ENCODE data around the gene SLC1A5.

Gene SLC1A5

DNA sequence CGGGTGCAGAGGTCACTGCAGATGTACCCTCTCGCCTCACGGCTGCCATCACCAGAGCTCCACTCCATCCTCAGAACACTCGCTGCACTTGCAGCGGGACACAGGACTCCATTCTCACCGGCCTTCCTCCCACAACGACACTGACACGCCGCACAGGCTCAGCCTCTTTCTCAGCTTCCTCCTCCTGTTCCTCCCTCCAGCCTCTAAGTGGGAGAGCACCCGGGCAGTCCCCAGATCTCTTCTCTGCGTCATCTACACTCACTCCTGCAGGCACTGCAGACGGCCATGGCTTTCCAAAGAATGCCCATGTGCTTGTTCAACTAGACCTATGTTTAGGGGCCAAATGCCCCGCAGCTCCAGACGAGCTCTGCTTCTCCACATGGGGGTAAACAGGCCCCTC lies 56.8 kb downstream of the SLC1A5 start:
- H3K27ac ChIP-seq (ENCODE audit: extremely low read depth, low read depth, low read length), result peak overlapping the region; percentile 30; the same call in 1 of the 2 replicates
- H3K9me3 ChIP-seq (ENCODE audit: control insufficient read depth, insufficient read depth, low read depth, low read length), result no peaks in the 10 kb centered on the region
- TF ChIP-seq ZNF555 (tag by site-specific recombination; conservative IDR thresholded peaks at IDR 0.05) (no peak), ZNF558 (tag by site-specific recombination; IDR thresholded peaks at IDR 0.05) (no peak), BCL11B (tag by site-specific recombination; IDR thresholded peaks at IDR 0.05; ENCODE audit: low read depth) (no peak), ZNF610 (tag by site-specific recombination; IDR thresholded peaks at IDR 0.05; ENCODE audit: borderline replicate concordance) (no peak), ZNF274 (IDR thresholded peaks at IDR 0.05; ENCODE audit: low read length) (no peak), ZNF274 (tag by site-specific recombination; IDR thresholded peaks at IDR 0.05; ENCODE audit: borderline replicate concordance) (no peak)
- TF ChIP-seq, protein P1, sequence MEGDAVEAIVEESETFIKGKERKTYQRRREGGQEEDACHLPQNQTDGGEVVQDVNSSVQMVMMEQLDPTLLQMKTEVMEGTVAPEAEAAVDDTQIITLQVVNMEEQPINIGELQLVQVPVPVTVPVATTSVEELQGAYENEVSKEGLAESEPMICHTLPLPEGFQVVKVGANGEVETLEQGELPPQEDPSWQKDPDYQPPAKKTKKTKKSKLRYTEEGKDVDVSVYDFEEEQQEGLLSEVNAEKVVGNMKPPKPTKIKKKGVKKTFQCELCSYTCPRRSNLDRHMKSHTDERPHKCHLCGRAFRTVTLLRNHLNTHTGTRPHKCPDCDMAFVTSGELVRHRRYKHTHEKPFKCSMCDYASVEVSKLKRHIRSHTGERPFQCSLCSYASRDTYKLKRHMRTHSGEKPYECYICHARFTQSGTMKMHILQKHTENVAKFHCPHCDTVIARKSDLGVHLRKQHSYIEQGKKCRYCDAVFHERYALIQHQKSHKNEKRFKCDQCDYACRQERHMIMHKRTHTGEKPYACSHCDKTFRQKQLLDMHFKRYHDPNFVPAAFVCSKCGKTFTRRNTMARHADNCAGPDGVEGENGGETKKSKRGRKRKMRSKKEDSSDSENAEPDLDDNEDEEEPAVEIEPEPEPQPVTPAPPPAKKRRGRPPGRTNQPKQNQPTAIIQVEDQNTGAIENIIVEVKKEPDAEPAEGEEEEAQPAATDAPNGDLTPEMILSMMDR (tag by site-specific recombination; IDR thresholded peaks at IDR 0.05), result no peak
- H3K36me3 ChIP-seq (ENCODE audit: control insufficient read depth in 2 of 2, insufficient read depth in 1 of 2, low read length in 2 of 2), result peaks cover 40 to 88% of the 10 kb centered on the region in 2 experiments
- ChIA-PET CTCF (interaction anchor here (0.7 to 6.3 kb wide), 6 partner anchors 8 to 70 kb away, joined by 3 to 69 read pairs (median 5); partner anchors contain the start of gene DACT3), POLR2A (interaction anchor here (0.6 to 1.4 kb wide), 2 partner anchors 18 to 23 kb away, joined by 3 to 6 read pairs; no protein-coding TSS in a partner anchor)
- H3K4me3 ChIP-seq (ENCODE audit: low read depth, low read length), result no peak overlapping the region
- no peaks in the 10 kb centered on the region; the same call in 1 of the 2 replicates for H3K4me1 ChIP-seq (ENCODE audit: control insufficient read depth, insufficient read depth, low read length)

DNA sequence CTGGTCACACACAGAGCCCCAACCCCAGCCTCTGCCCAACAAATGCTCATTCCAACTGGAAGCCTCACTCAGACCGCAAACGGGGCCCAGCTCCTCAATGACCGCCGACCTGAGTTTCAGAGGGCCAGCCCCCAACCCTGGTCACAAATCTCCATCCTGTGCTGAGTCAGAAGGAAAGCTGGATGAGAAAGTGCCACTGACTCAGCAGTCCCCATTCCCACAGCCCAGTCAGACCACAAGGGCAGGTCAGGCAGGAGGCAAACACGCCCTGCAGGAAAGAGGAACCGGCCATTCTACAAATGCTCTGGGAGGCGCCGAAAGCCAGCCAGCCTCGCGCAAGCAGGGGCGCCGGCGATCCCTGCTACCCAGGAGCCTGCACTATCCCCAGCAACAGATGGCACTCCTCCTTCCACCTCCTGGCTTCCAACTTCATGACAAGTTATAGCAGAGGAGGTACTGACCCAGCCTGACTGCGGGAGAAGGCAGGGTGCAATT lies 57.3 kb downstream of the SLC1A5 start:
- H3K36me3 ChIP-seq (ENCODE audit: control insufficient read depth in 2 of 2, insufficient read depth in 1 of 2, low read length in 2 of 2), result peaks cover 40 to 91% of the 10 kb centered on the region in 2 experiments

DNA sequence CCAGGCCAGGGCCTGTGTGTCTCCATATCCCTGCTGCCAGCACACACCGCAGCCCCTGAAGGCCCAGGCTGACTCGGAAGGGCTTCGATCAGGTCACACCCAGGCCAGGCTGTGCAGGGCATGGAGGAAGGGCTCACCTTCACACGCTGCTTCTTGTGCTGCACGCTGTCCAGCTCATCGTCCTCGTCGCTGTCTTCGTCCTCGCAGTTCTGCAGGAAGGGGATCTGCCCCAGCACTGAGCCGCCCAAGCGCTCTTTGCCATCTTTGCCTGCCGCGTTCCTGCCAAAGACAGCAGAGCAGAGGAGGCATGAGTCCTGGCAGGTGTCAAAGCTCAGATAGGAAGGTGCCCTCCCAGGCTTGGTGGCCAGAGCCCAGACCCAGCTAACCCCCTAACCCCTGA lies 57.8 kb downstream of the SLC1A5 start:
- Histone ChIP-seq H3K9me3 (ENCODE audit: control insufficient read depth, insufficient read depth, low read depth, low read length) (no peaks in the 10 kb centered on the region), H3K27ac (ENCODE audit: extremely low read depth, low read depth, low read length) (no peak overlapping the region), H3K4me1 (ENCODE audit: control insufficient read depth, insufficient read depth, low read length) (no peaks in the 10 kb centered on the region; the same call in 1 of the 2 replicates), H3K4me3 (ENCODE audit: low read depth, low read length) (no peak overlapping the region), H3K36me3 (ENCODE audit: control insufficient read depth in 2 of 2, insufficient read depth in 1 of 2, low read length in 2 of 2) (peaks cover 38 to 95% of the 10 kb centered on the region in 2 experiments)
- ChIA-PET POLR2A (interaction anchor here (1.0 kb wide), 1 partner anchor 17 kb away, joined by 4 read pairs; no protein-coding TSS in a partner anchor), CTCF (interaction anchor here (0.5 to 6.3 kb wide), 12 partner anchors 11 to 252 kb away, joined by 3 to 69 read pairs (median 3); partner anchors contain the start of gene DACT3)
- TF ChIP-seq, protein P2, sequence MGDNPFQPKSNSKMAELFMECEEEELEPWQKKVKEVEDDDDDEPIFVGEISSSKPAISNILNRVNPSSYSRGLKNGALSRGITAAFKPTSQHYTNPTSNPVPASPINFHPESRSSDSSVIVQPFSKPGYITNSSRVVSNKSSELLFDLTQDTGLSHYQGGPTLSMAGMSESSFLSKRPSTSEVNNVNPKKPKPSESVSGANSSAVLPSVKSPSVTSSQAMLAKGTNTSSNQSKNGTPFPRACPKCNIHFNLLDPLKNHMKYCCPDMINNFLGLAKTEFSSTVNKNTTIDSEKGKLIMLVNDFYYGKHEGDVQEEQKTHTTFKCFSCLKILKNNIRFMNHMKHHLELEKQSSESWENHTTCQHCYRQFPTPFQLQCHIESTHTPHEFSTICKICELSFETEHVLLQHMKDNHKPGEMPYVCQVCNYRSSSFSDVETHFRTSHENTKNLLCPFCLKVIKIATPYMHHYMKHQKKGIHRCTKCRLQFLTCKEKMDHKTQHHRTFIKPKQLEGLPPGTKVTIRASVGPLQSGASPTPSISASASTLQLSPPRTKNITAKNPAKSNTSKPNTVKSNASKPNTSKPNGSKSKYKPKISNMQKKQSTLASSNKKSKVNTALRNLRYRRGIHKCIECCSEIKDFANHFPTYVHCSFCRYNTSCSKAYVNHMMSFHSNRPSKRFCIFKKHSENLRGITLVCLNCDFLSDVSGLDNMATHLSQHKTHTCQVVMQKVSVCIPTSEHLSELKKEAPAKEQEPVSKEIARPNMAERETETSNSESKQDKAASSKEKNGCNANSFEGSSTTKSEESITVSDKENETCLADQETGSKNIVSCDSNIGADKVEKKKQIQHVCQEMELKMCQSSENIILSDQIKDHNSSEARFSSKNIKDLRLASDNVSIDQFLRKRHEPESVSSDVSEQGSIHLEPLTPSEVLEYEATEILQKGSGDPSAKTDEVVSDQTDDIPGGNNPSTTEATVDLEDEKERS (tag by site-specific recombination; IDR thresholded peaks at IDR 0.05), result no peak
- TF ChIP-seq GLIS1 (tag by site-specific recombination; IDR thresholded peaks at IDR 0.05) (no peak), SCRT1 (tag by site-specific recombination; IDR thresholded peaks at IDR 0.05; ENCODE audit: borderline replicate concordance) (no peak), ZNF600 (tag by site-specific recombination; IDR thresholded peaks at IDR 0.05) (0 out of 2 replicates have a peak, but pooled peaks have one; percentile 27)
- TF ChIP-seq, protein P3, sequence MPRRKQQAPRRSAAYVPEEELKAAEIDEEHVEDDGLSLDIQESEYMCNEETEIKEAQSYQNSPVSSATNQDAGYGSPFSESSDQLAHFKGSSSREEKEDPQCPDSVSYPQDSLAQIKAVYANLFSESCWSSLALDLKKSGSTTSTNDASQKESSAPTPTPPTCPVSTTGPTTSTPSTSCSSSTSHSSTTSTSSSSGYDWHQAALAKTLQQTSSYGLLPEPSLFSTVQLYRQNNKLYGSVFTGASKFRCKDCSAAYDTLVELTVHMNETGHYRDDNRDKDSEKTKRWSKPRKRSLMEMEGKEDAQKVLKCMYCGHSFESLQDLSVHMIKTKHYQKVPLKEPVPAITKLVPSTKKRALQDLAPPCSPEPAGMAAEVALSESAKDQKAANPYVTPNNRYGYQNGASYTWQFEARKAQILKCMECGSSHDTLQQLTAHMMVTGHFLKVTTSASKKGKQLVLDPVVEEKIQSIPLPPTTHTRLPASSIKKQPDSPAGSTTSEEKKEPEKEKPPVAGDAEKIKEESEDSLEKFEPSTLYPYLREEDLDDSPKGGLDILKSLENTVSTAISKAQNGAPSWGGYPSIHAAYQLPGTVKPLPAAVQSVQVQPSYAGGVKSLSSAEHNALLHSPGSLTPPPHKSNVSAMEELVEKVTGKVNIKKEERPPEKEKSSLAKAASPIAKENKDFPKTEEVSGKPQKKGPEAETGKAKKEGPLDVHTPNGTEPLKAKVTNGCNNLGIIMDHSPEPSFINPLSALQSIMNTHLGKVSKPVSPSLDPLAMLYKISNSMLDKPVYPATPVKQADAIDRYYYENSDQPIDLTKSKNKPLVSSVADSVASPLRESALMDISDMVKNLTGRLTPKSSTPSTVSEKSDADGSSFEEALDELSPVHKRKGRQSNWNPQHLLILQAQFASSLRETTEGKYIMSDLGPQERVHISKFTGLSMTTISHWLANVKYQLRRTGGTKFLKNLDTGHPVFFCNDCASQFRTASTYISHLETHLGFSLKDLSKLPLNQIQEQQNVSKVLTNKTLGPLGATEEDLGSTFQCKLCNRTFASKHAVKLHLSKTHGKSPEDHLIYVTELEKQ (tag by site-specific recombination; IDR thresholded peaks at IDR 0.05; ENCODE audit: borderline replicate concordance), result no peak

More for the DNA sequence above, 57.3 kb downstream of the SLC1A5 start:
- ChIA-PET CTCF (interaction anchor here (0.5 to 6.3 kb wide), 8 partner anchors 18 to 158 kb away, joined by 3 to 69 read pairs (median 4); partner anchors contain the start of gene DACT3), POLR2A (interaction anchor here (0.6 to 1.4 kb wide), 3 partner anchors 17 to 23 kb away, joined by 3 to 6 read pairs (median 4); no protein-coding TSS in a partner anchor)
- no peak for TF ChIP-seq ZNF37A (tag by site-specific recombination; IDR thresholded peaks at IDR 0.05)
- TF ChIP-seq, protein P4, sequence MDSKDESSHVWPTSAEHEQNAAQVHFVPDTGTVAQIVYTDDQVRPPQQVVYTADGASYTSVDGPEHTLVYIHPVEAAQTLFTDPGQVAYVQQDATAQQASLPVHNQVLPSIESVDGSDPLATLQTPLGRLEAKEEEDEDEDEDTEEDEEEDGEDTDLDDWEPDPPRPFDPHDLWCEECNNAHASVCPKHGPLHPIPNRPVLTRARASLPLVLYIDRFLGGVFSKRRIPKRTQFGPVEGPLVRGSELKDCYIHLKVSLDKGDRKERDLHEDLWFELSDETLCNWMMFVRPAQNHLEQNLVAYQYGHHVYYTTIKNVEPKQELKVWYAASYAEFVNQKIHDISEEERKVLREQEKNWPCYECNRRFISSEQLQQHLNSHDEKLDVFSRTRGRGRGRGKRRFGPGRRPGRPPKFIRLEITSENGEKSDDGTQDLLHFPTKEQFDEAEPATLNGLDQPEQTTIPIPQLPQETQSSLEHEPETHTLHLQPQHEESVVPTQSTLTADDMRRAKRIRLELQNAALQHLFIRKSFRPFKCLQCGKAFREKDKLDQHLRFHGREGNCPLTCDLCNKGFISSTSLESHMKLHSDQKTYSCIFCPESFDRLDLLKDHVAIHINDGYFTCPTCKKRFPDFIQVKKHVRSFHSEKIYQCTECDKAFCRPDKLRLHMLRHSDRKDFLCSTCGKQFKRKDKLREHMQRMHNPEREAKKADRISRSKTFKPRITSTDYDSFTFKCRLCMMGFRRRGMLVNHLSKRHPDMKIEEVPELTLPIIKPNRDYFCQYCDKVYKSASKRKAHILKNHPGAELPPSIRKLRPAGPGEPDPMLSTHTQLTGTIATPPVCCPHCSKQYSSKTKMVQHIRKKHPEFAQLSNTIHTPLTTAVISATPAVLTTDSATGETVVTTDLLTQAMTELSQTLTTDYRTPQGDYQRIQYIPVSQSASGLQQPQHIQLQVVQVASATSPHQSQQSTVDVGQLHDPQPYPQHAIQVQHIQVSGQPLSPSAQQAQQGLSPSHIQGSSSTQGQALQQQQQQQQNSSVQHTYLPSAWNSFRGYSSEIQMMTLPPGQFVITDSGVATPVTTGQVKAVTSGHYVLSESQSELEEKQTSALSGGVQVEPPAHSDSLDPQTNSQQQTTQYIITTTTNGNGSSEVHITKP (tag by site-specific recombination; IDR thresholded peaks at IDR 0.05), result 0 out of 2 replicates have a peak, but pooled peaks have one; percentile 27
- H3K9me3 ChIP-seq (ENCODE audit: control insufficient read depth, insufficient read depth, low read depth, low read length), result no peaks in the 10 kb centered on the region
- no peaks in the 10 kb centered on the region; the same call in 1 of the 2 replicates for H3K4me1 ChIP-seq (ENCODE audit: control insufficient read depth, insufficient read depth, low read length)
- no peak overlapping the region for H3K4me3 ChIP-seq (ENCODE audit: low read depth, low read length)
- H3K27ac ChIP-seq (ENCODE audit: extremely low read depth, low read depth, low read length), result no peak overlapping the region

Data from HEK293 (cell line).